Activated CD8-positive, alpha-beta memory T cell treated with anti-CD3 and anti-CD28 coated beads, Interleukin-2, amount 50 U/mL, for 1 hour (primary cell): Measurements from ENCODE around the gene ACADSB.

Experiments used
- DNase-seq: peaks from one replicate; pipeline ENCODE4 v3.0.0-alpha.2; 2020; ENCODE audit errors: extremely low read depth

ACADSB gene

GRCh38 chr10:123008355-123009104 is at the start of gene ACADSB, which contains the start of gene IKZF5:
Gene ACADSB (plus strand): TSS chr10:123009006. CDS start chr10:123009030, 24 bp downstream.
Gene IKZF5 (minus strand): TSS chr10:123008795. CDS start chr10:122998625, 10,170 bp downstream.
- peak; percentile 92 for DNase-seq

DNA sequence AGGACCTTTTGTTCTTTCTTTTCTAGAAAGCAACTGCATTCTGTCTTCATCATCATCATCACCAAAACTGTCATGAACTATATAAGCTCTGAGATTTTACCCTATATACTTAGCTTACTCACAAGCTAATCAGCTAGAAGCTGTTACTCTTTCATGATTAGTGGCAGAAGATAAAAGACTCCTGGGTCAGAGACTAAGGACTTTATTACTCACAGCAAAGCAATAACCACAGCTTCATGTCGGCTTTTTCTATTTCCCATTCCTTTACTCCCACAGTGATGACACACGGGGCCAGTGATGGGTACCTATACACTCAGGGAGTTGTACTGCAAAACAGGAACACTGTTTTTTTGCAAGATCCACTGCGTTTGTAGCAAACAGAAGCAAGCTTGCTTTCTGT is 46.4 kb upstream of the ACADSB start:
- no peak for DNase-seq

DNA sequence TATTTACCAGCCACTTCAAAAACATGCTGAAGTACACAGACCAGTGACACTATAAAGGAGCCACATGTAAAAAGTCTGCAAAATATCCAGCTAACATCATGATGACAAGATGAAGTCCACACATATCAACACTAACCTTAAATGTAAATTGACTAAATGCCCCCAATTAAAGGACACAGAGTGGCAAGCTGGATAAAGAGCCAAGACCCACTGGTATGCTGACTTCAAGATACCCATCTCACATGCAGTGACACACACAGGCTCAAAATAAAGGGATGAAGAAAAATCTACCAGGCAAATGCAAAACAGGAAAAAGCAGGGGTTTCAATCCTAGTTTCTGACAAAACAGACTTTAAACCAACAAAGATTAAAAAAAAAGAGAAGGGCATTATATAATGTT is 41.9 kb upstream of the ACADSB start:
- DNase-seq = no peak

GRCh38 chr10:122968698-122969097 is 40.1 kb upstream of the ACADSB start:
- DNase-seq = no peak

DNA sequence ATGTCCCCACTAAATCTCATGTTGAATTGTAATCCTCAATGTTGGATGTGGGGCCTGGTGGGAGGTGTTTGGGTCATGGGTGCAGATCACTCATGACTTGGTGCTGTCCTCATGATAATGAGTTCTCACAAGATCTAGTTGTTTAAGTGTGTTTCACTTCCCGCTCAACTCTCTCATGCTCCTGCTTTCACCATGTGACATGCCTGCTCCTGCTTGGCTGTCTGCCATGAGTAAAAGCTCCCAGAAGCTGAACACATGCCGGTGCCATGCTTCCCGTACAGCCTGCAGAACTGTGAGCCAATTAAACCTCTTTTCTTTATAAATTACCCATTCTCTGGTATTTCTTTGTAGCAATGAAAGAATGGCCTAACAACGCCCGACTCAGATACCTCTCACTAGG is 34.8 kb upstream of the ACADSB start:
- DNase-seq = no peak

GRCh38 chr10:122974543-122975064 is 34.2 kb upstream of the ACADSB start:
- DNase-seq = no peak

DNA sequence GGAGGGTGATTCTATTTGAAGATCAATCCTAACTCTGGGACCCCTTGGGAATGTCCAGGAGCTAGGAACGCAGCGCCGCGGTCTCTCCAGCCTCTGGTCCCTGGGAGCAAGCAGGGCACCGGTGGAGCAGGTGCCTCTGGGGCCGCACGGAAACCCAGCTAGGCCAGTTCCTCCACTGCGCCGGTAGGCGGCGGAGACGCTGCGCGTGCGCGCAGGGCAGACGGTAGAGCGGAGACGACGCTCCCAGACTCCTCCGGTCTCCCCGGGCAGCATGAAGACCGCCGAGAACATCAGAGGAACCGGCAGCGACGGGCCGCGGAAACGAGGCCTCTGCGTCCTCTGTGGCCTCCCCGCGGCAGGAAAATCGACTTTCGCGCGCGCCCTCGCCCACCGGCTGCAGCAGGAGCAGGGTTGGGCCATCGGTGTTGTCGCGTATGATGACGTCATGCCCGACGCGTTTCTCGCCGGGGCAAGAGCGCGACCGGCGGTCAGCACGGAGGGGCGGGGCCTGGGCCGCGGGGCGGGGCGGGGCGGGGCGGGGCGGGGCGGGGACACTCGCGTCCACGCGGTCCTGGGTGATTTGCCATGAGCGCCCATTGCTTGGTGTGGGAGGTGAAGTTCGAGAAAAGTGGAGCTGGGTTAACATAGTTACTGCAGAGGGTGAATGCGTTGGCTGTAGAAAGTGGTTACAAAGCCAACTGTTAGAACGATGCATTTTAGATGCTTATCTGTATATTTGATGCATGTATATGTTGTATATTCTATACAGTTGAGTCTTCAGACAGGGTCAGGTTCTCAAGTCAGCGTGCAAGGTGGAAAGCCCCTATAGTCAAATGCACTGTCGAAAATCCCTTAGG is 28.4 kb upstream of the ACADSB start, which contains the start of gene PSTK:
TSS of gene PSTK (plus strand) at position 193 of the 857 bp plus-strand sequence. CDS start at position 272, 79 bp downstream.
- peak; percentile 73 for DNase-seq

- DNase-seq = no peak
Observed at GRCh38 chr10:122981066-122981464, 27.7 kb upstream of the ACADSB start.

DNA sequence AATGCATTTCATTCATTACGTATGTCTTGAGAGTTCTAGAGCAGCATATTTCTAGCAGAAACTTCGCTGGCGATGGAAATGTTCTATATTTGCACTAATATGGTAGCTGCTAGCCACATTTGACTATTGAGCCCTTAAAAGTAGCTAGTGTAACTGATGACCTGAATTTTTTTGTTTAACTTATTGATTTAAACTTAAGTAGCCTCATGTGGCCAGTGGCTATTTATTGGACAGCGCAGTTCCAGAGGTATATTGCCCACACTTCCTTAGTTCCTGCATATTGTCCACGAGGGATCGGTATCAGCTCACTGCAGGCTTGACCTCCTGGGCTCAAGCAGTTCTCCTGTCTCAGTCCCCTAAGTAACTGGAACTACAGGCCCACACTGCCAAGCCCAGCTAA is 24.9 kb upstream of the ACADSB start:
- no peak for DNase-seq

DNA sequence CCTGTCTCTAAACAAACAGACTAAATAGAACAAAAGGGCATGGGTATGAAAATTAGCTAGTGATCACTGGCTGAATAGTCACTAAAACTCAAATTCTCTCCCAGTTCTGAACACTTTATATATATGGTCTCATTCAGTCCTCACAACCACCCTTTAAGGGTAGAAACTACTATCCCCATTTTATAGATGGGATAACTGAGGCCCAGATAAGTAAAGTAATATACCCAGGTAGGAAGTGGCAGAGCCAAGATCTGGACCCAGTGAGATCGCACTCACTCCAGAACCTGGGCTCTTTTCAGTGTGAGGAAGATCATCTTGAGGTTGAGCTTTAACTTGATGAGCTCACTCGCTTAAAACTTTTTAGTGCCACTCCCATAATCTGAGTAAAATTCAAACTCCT is 24.1 kb upstream of the ACADSB start:
- DNase-seq = no peak

DNA sequence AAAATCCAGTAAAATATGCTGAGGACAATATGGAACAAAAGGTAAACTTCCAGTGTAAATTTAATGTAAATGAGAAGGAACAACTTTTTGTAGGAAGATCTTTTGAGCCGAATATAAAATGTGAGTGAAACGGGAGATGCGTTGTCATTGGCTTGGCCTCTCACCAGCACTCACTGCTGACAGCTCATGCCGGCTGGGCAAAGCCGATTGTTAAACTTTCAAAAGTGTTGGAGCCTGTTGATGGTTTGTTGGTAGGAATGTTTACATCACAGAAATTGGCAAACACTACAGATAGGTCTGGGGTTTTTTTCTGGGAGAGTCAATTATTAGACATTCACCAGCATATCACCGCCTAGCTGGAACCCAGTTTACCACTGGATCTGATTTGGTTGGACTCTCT is 22.5 kb upstream of the ACADSB start:
- no peak for DNase-seq

DNA sequence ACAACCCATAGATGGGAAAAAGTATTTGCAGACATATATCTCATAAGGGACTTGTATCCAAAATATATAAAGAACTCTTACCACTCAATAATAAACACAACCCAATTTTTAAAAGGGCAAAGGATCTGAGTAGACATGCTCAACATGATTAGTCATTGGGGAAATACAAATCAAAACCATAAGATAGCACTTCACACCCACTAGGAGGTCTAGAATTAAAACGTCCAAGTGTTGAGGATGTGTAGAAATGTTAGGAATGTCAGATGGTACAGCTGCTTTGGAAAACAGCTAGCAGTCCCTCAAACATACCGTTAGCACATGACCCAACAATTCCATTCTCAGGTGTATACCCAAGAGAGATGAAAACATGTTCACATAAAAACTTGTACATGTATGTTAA is 20.3 kb upstream of the ACADSB start:
- no peak for DNase-seq

- DNase-seq = no peak
Observed at GRCh38 chr10:122990278-122990677, 18.5 kb upstream of the ACADSB start.

- DNase-seq = no peak
Observed at GRCh38 chr10:122992031-122992585, 16.7 kb upstream of the ACADSB start.

GRCh38 chr10:122993797-122994336 is 14.9 kb upstream of the ACADSB start:
- DNase-seq = no peak

- no peak for DNase-seq
Observed at GRCh38 chr10:122995936-122996335, 12.9 kb upstream of the ACADSB start.

DNA sequence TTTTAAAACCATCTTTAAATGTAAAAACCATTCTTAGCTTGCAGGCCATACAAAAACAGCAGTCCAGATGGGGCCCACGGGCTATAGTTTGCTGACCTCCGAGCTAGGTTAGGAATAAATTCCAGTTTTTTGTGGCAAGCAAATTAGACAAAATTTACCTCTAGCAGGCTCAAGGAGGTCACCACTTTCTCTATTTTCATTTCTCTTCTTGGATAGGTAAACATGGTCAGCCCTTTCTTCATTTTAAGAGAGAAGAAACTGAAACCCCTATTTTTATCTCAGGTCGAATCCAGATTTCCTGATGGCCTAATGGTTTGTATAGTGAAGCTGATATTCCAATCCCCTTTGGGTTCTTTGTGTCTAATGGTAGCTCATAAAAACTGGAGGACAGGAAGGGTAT is 10.9 kb upstream of the ACADSB start:
- no peak for DNase-seq

DNA sequence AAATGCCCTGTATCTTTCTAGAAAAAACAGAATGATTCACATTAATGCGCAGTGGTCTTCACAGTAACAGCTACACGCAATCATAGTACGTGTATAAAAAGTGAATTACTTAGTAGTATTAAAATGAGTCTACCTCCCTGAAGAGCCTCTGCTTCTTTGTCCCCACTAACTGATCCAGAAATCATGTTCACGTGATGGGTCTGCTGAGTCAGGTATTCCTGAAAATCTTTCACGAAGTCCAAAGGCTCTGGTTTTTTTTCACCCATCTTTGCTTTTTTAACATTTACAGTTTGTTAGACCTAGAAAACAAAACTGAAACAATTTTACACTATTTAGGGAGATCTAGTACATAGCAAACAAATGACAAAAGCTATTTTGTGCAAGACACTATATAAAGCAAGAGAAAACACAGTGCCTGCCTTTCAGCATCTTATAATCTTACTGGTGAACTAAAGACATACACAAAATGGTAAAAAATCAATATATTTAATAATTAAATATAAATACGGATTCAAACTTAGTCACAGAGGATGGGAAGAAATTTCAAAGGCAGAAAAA is 10.4 kb upstream of the ACADSB start:
- no peak for DNase-seq

- DNase-seq = no peak
Observed at GRCh38 chr10:122998934-122999333, 9.9 kb upstream of the ACADSB start.

GRCh38 chr10:122999347-122999746 is 9.5 kb upstream of the ACADSB start:
- no peak for DNase-seq

DNA sequence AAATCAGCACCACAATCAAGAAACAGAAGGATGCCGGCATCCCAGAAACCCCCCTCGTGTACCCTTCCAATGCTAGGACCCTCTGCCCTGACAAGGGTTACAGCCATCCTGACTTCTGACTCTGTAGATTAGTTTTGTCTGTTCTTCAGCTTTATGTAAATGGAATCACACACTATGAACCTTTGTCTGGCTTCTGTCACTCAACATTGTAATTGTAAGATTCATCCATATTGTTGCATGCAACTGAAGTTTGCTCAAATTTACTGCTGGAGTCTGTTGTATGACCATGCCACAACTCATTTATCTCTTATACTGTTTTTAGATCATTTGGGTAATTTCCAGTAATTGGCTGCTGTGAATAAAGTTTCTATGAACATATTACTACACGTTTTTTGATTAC is 8.7 kb upstream of the ACADSB start:
- no peak for DNase-seq

DNA sequence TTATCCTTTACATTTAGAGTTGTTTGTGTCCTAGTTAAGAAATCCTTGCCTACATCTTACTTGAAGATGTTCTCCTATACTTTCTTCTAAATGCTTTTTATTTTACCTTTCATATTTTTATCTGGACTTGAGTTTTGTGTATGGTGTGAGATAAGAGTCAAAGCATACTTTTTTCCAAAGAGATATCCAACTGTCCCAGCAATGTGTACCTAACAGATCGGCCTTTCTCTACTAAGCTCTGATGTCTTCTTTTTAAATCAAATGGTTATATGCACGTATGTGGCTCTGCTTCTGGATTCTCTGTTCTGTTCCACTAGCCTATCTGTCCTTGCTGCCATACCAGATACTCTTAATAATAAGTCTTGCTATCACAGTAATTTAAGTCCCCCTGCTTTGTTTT is 7.4 kb upstream of the ACADSB start:
- DNase-seq = no peak
